Activated CD4-positive, alpha-beta memory T cell treated with anti-CD3 and anti-CD28 coated beads, Interleukin-2, amount 10 ng/mL, durations not matched to agents 7 days and 5 days (primary cell): Measurements from ENCODE around the gene LACTBL1. TPM values are rescaled to one million over a fixed set of nuclear protein-coding genes. Genes with fewer than 3 reads are reported as not detected.
"Not testable (repeated sequence)": the region's sequence is repeated elsewhere in the genome, so short reads cannot be mapped to it uniquely, and the experiment has no call there.

Source experiments
- CTCF ChIA-PET: fragments of 350-600 bp; sonication (Branson Sonifier 250); formaldehyde crosslinking; loops from one replicate; lab custom pipeline; 2021; ENCODE audit warnings: antibody characterized with exemption, inconsistent platforms; lab: Charles Lee
- POLR2A ChIA-PET: fragments of 350-600 bp; sonication (Branson Sonifier 250); formaldehyde crosslinking; loops from one replicate; lab custom pipeline; 2021; ENCODE audit warnings: antibody characterized with exemption; lab: Charles Lee
- DNase-seq: peaks from one replicate; pipeline ENCODE4 v3.0.0-alpha.2; 2020
- H3K27ac Mint-ChIP-seq: one replicate; pipeline ENCODE4 v1.8.0; 2021; ENCODE audit warnings: mild to moderate bottlenecking, mixed read lengths
- H3K27me3 Mint-ChIP-seq: one replicate; pipeline ENCODE4 v1.8.0; 2021; ENCODE audit warnings: mixed read lengths
- H3K36me3 Mint-ChIP-seq: one replicate; pipeline ENCODE4 v1.8.0; 2021; ENCODE audit warnings: low read depth, mixed read lengths
- H3K4me1 Mint-ChIP-seq: one replicate; pipeline ENCODE4 v1.8.0; 2021; ENCODE audit warnings: mixed read lengths
- H3K4me3 Mint-ChIP-seq: one replicate; pipeline ENCODE4 v1.8.0; 2021; ENCODE audit warnings: mild to moderate bottlenecking, mixed read lengths
- H3K9me3 Mint-ChIP-seq: one replicate; pipeline ENCODE4 v1.8.0; 2021; ENCODE audit warnings: mixed read lengths
- total RNA-seq, 2 experiments: library from RNA; stranded (reverse); gene quantifications; one replicate each; pipeline ENCODE4 v1.2.3, GENCODE V29; 2021

The LACTBL1 gene
- total RNA-seq, 2 experiments from 2014 or later, result not detected

DNA sequence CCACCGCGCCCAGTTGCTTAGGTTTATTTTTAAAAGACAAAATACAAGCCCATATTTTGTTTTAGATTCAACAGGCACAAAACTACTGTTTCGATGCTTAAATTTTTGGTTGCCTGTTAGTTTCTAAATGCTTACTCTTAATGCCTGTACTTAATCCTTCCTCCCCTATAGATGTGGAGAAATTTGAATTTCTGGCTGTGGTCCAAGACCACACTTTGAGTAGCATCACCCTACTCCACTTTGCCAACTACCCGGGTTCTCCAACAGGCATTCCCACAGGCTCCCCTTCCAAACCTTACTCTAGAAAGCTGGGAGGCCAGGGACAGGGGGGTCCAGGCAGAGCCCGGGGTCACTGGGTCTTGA lies 20.0 kb downstream of the LACTBL1 start:
- ChIA-PET POLR2A (no interaction called here), CTCF (no interaction called here)
- Mint-ChIP-seq H3K27me3 (peaks cover 47% of the 10 kb centered on the region), H3K4me3 (no peak overlapping the region), H3K27ac (no peak overlapping the region), H3K9me3 (no peaks in the 10 kb centered on the region), H3K36me3 (no peaks in the 10 kb centered on the region), H3K4me1 (no peaks in the 10 kb centered on the region)
- DNase-seq, result no peak

GRCh38 chr1:22951796-22952195 lies 20.9 kb downstream of the LACTBL1 start:
- Mint-ChIP-seq H3K4me1 (no peaks in the 10 kb centered on the region), H3K4me3 (no peak overlapping the region), H3K9me3 (no peaks in the 10 kb centered on the region), H3K27me3 (peaks cover 47% of the 10 kb centered on the region), H3K27ac (no peak overlapping the region), H3K36me3 (no peaks in the 10 kb centered on the region)
- POLR2A ChIA-PET, result no interaction called here
- CTCF ChIA-PET, result no interaction called here
- DNase-seq, result no peak

DNA sequence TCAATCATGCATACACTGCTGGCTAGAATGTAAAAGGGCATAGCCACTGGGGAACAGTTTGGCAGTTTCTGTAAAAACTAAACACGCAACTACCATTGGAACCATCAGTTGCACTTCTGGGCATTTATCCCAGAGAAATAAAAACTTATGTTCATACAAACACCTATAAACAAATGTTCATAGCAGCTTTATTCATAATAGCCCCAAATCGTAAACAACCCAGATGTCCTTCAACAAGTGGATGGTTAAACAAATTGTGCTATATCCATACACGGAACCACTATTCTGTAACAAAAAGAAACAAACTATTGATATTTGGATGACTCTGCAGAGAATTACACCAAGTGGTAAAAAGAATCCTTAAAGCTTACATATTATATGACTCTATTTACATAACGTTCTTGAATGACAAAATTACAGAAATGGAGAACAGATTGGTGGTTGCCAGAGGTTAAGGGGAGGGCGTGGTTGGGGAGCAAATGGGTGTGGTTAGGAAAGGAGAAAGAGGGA lies 22.8 kb downstream of the LACTBL1 start:
- ChIA-PET CTCF (no interaction called here), POLR2A (no interaction called here)
- Mint-ChIP-seq H3K4me3 (no peak overlapping the region), H3K36me3 (no peaks in the 10 kb centered on the region), H3K27ac (no peak overlapping the region), H3K9me3 (no peaks in the 10 kb centered on the region), H3K4me1 (no peaks in the 10 kb centered on the region), H3K27me3 (peaks cover 41% of the 10 kb centered on the region)
- no peak for DNase-seq

DNA sequence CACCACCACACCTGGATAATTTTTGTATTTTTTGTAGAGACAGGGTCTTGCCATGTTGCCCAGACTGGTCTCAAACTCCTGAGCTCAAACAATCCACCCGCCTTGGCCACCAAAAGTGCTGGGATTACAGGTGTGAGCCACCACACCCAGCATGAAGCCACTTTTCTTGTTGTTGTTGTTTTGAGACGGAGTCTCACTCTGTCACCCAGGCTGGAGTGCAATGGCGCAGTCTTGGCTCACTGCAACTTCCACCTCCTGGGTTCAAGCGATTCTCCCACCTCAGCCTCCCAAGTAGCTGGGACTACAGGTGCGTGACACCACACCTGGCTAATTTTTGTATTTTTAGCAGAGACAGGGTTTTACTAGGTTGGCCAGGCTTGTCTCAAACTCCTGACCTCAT lies 27.5 kb downstream of the LACTBL1 start:
- H3K4me3 Mint-ChIP-seq, H3K36me3 Mint-ChIP-seq, H3K4me1 Mint-ChIP-seq, POLR2A ChIA-PET, H3K27ac Mint-ChIP-seq, CTCF ChIA-PET, DNase-seq, H3K9me3 Mint-ChIP-seq: not testable (repeated sequence)
- peaks cover 19% of the 10 kb centered on the region for H3K27me3 Mint-ChIP-seq

DNA sequence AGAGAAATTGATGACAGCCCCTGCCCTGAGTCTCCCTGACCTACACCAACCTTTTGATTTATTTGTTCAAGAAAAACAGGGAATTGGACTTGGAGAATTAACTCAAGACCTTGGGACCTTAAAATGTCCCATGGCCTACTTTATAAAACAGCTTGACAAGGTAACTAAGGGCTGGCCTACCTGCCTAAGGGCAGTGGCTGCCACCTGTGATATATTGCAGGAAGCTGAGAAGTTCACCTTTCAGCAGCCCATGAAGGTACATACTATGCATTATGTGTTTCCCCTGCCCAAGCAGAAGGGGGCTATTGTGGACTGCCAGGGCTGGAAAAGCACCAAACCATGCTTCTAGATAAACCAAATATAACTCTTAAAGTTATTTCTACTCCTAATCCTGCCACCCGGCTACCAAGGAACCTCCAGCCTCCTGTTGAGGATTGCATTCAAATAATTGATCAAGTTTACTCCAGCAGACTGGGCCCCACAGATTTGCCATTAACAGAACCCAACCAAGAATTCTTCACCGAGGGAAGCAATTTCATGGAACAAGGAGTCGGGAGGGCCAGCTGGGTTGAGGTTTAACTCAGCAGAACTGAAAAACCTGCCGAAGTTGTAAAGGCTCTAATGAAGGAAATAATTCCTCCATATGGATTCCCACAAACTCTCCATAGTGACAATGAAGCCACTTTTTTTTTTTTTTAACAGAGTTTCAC lies 28.2 kb downstream of the LACTBL1 start:
- H3K4me3 Mint-ChIP-seq, result no peak overlapping the region
- ChIA-PET POLR2A (no interaction called here), CTCF (no interaction called here)
- no peaks in the 10 kb centered on the region for H3K36me3 Mint-ChIP-seq
- no peak overlapping the region for H3K27ac Mint-ChIP-seq
- H3K9me3 Mint-ChIP-seq, result peaks cover 2% of the 10 kb centered on the region
- H3K27me3 Mint-ChIP-seq, result peaks cover 19% of the 10 kb centered on the region
- no peak for DNase-seq
- H3K4me1 Mint-ChIP-seq, result no peaks in the 10 kb centered on the region

DNA sequence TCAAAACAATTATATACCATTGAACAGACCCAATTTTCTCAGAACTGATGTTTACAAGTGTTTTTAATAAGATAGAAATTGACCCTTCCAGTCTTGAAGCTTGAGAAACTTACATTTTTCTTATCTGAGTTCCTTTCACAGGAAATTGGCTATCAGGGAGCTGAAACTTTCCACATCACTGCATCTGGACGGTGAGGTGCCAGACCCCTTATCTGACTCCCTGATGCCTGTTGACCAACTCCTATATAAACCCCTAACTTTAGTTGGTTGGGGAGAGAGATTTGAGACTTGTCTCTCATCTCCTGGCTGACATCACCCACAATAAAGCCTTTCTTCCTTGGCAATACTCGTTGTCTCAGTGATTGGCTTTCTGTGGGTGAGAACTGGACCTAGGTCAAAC lies 31.4 kb downstream of the LACTBL1 start:
- Mint-ChIP-seq H3K36me3 (no peaks in the 10 kb centered on the region), H3K27ac (no peak overlapping the region), H3K9me3 (peaks cover 2% of the 10 kb centered on the region), H3K27me3 (peaks cover 8% of the 10 kb centered on the region), H3K4me3 (no peak overlapping the region), H3K4me1 (no peaks in the 10 kb centered on the region)
- POLR2A ChIA-PET, result no interaction called here
- DNase-seq, result no peak
- CTCF ChIA-PET, result no interaction called here

- ChIA-PET CTCF (no interaction called here), POLR2A (no interaction called here)
- no peaks in the 10 kb centered on the region for H3K4me1 Mint-ChIP-seq
- no peak overlapping the region for H3K27ac Mint-ChIP-seq
- DNase-seq, result no peak
- H3K4me3 Mint-ChIP-seq, result no peak overlapping the region
- no peaks in the 10 kb centered on the region for H3K36me3 Mint-ChIP-seq
- H3K9me3 Mint-ChIP-seq, result peaks cover 2% of the 10 kb centered on the region
- no peaks in the 10 kb centered on the region for H3K27me3 Mint-ChIP-seq
Measured at GRCh38 chr1:22936681-22937080, 36.0 kb downstream of the LACTBL1 start.

DNA sequence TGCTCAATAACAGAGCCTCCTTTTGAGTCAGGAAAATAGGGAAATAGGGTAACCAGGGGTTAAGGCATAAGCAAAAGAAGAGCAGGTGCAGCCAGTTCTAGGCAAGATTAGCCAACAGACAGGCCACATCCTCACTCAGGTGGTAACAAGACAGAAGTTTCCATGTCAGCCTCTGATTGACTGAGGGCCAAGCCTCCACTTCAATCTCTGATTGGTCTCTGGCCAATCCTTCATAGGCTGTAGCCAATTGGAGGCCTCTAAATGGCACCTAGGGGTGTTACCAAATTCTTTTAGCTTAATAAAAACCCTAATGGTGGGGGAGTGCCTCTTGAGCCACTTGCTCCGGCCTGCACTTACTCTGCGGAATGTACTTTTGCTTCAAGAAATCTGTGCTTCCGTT lies 37.2 kb downstream of the LACTBL1 start:
- H3K27me3 Mint-ChIP-seq, result no peaks in the 10 kb centered on the region
- CTCF ChIA-PET, result no interaction called here
- H3K4me1 Mint-ChIP-seq, result no peaks in the 10 kb centered on the region

GRCh38 chr1:22932803-22933470 lies 39.7 kb downstream of the LACTBL1 start:
- ChIA-PET CTCF (interaction anchor here (1.2 kb wide), 1 partner anchor 228 kb away, joined by 4 read pairs; no protein-coding TSS in a partner anchor), POLR2A (no interaction called here)
- DNase-seq, result no peak
- Mint-ChIP-seq H3K4me3 (no peak overlapping the region), H3K36me3 (no peaks in the 10 kb centered on the region), H3K27me3 (no peaks in the 10 kb centered on the region), H3K4me1 (no peaks in the 10 kb centered on the region), H3K9me3 (no peaks in the 10 kb centered on the region), H3K27ac (no peak overlapping the region)

More for the DNA sequence above, 37.2 kb downstream of the LACTBL1 start:
- no peak overlapping the region for H3K4me3 Mint-ChIP-seq
- DNase-seq, result no peak
- peaks cover 2% of the 10 kb centered on the region for H3K9me3 Mint-ChIP-seq
- no peaks in the 10 kb centered on the region for H3K36me3 Mint-ChIP-seq
- no peak overlapping the region for H3K27ac Mint-ChIP-seq
- POLR2A ChIA-PET, result no interaction called here

- Mint-ChIP-seq H3K27me3 (peaks cover 5% of the 10 kb centered on the region), H3K4me3 (no peak overlapping the region), H3K4me1 (no peaks in the 10 kb centered on the region), H3K9me3 (no peaks in the 10 kb centered on the region), H3K36me3 (no peaks in the 10 kb centered on the region), H3K27ac (no peak overlapping the region)
- ChIA-PET CTCF (interaction anchor here (0.7 to 3.2 kb wide), 5 partner anchors 9 to 228 kb away, joined by 3 to 20 read pairs (median 5); no protein-coding TSS in a partner anchor), POLR2A (no interaction called here)
- DNase-seq, result peak; percentile 32
Measured at GRCh38 chr1:22930240-22930912, 42.3 kb downstream of the LACTBL1 start.

- H3K4me1 Mint-ChIP-seq, result no peaks in the 10 kb centered on the region
- H3K9me3 Mint-ChIP-seq, result no peaks in the 10 kb centered on the region
- ChIA-PET POLR2A (no interaction called here), CTCF (no interaction called here)
- peaks cover 8% of the 10 kb centered on the region for H3K27me3 Mint-ChIP-seq
- no peak for DNase-seq
- no peaks in the 10 kb centered on the region for H3K36me3 Mint-ChIP-seq
- H3K4me3 Mint-ChIP-seq, result no peak overlapping the region
- H3K27ac Mint-ChIP-seq, result no peak overlapping the region
Measured at GRCh38 chr1:22925111-22925510, 47.6 kb downstream of the LACTBL1 start.

GRCh38 chr1:22922640-22923039 lies 50.0 kb downstream of the LACTBL1 start:
- ChIA-PET CTCF (no interaction called here), POLR2A (no interaction called here)
- Mint-ChIP-seq H3K27me3 (peaks cover 8% of the 10 kb centered on the region), H3K36me3 (no peaks in the 10 kb centered on the region), H3K4me1 (no peaks in the 10 kb centered on the region), H3K27ac (no peak overlapping the region), H3K9me3 (no peaks in the 10 kb centered on the region), H3K4me3 (no peak overlapping the region)
- DNase-seq, result no peak

GRCh38 chr1:22921452-22922126 lies 51.1 kb downstream of the LACTBL1 start:
- H3K9me3 Mint-ChIP-seq, result no peaks in the 10 kb centered on the region
- H3K4me3 Mint-ChIP-seq, result no peak overlapping the region
- H3K27ac Mint-ChIP-seq, result no peak overlapping the region
- H3K36me3 Mint-ChIP-seq, result no peaks in the 10 kb centered on the region
- H3K4me1 Mint-ChIP-seq, result no peaks in the 10 kb centered on the region
- CTCF ChIA-PET, result interaction anchor here (1.2 kb wide), 1 partner anchor 8 kb away, joined by 5 read pairs; no protein-coding TSS in a partner anchor
- DNase-seq, result no peak
- H3K27me3 Mint-ChIP-seq, result peaks cover 4% of the 10 kb centered on the region
- POLR2A ChIA-PET, result no interaction called here
